ENCODE data around the gene NDUFB2. TPM values are rescaled to one million over a fixed set of nuclear protein-coding genes. Genes with fewer than 3 reads are reported as not detected.

Gene NDUFB2
- total and polyA plus RNA-seq, 2 of the 13 experiments (the other 11 are each of a cell fraction or from before 2014, with no cell fraction given) = 206 to 221 TPM

- TF ChIP-seq NR0B2 (CRISPR knock-in tag; IDR thresholded peaks at IDR 0.05) (no peak), ZNF790 (CRISPR knock-in tag; IDR thresholded peaks at IDR 0.05; ENCODE audit: borderline replicate concordance) (no peak; the same call in 1 of the 2 replicates), LCORL (IDR thresholded peaks at IDR 0.05) (no peak), LCORL (CRISPR knock-in tag; IDR thresholded peaks at IDR 0.05) (peak; percentile 85), PATZ1 (CRISPR knock-in tag; IDR thresholded peaks at IDR 0.05) (peak; percentile 38), KDM2A (CRISPR knock-in tag; IDR thresholded peaks at IDR 0.05; ENCODE audit: borderline replicate concordance, low read depth) (peak; percentile 97), ZNF556 (CRISPR knock-in tag; IDR thresholded peaks at IDR 0.05; ENCODE audit: borderline replicate concordance) (peak; percentile 72; the same call in 1 of the 2 replicates), ZUFSP (CRISPR knock-in tag; IDR thresholded peaks at IDR 0.05; ENCODE audit: borderline replicate concordance) (no peak), ISX (CRISPR knock-in tag; conservative IDR thresholded peaks at IDR 0.05) (no peak), ZNF430 (CRISPR knock-in tag; IDR thresholded peaks at IDR 0.05) (peak; percentile 59; the same call in 1 of the 2 replicates), ZHX2 (IDR thresholded peaks at IDR 0.05; ENCODE audit: low read depth) (0 out of 2 replicates have a peak, but pooled peaks have one; percentile 35), ZHX2 (CRISPR knock-in tag; IDR thresholded peaks at IDR 0.05; ENCODE audit: borderline replicate concordance) (0 out of 2 replicates have a peak, but pooled peaks have one; percentile 40), ZNF256 (CRISPR knock-in tag; conservative IDR thresholded peaks at IDR 0.05) (no peak), HIC2 (CRISPR knock-in tag; IDR thresholded peaks at IDR 0.05; ENCODE audit: low read depth) (no peak)
Observed at GRCh38 chr7:140696680-140697446, at the start of gene NDUFB2 (continued).
